NCI-H2081 (cell line): ENCODE data around the gene PRKCE.

Source experiments
- DNase-seq, 2 experiments: peaks; one replicate each; lab custom pipeline; 2025; lab: John Stamatoyannopoulos, UW

PRKCE gene

DNA sequence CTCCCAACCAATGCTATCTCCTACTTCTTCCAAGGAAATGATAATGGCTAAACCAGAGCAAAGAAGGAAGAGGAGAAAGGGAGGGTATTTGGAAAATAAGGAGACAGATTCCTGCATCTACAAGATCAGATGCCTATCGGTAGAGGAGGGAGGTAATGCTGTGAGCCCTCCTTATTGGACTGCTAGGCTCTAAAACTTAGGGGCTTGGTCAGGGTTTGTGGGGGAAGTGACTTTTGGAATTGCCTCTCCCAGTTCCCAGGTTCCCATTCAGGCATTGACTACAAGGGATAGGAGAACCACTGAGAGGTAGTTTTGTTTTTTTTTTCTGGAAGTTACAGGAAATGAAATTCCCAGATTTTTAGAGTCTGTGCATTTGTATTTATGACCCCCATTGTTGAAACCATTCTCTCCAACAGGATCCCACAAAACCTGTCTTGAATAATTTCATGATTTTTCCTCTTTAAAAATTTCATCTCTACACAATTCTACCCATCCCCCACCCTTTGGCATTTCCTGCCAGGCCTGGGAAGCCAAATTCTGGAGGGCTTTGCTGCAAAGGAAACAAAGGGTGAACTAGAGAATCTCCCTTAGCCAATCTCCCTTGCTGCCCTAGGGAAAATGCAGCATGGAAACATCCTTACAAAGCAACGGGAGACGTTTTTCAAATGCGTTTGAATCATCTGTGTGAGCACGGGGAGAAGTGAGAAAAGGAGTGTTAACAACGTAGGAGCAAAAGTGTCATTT is 363.6 kb downstream of the PRKCE start:
- DNase-seq: no peak

DNA sequence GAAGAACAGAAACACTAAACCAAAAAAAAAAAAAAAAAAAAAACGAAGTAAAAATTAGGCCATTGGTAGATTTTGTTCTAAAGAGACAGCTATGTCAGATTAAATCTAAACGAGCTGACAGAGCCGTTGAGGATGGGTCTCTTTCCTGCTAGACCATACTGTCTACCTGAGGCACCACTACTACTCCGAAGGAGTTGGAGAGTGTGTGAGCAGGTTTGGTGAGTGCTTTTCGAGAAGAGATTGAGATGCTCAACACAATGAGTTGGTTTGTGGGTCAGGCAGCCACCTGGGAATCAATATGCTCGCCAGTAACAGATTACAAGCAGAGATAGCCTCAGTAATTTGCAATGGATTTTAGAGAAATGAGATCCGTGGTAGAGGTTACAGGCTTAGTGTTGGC is 364.2 kb downstream of the PRKCE start:
- no peak for DNase-seq

DNA sequence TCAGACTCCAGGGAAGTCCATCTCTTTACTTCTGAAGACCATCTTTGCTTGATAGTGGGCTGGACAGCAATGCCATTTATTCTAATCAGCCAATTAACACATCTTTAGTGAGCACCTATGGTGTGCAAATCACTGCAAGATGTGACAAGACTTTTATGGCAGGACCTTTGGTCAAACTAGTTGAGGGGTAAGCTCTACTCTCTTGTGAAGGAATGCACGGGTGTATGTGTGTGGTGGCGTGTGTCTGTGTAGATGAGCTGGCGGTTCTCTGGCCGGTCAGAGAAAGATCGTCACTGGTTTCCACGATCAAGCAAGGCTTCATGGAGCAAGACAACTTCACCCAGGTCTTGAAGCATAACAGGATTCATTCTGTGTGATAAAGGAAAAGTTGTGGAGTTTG is 364.6 kb downstream of the PRKCE start:
- DNase-seq: no peak

DNA sequence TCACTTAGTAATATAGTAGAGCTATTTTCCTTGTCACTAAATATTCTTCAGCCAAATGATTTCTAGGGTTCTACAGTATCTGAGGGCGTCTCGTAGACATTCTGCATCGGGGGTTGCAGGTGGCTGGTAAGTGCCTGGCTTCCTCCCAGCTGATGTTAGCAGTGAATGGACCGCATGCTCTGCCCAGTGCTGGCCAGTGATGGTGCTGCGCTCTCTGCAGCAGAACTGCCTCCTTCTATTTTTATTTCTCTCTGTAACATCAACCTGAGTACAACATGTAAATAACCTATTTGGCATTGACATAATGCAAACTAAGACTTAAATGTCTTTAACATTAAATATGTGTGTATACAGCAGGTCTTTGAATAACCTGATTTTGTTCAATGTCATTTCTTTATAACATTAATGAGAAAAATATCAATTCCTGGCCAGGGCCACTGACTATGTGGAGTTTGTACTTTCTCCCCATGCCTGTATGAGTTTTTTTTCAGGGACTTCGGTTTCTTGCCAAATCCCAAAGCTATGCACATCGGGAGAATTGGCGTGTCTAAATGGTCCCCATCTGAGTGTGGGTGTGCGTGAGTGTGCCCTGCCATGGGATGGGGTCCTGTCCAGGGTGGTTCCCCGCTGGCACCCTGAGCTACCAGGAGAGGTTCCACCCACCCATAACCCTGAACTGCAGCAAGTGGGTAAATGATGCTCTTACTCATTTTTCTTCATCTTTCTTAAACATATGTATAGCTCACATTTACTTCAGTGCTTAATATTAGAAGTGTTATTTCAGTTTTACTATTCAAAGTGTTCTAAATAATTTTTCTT is 367.5 kb downstream of the PRKCE start:
- no peak for DNase-seq

DNA sequence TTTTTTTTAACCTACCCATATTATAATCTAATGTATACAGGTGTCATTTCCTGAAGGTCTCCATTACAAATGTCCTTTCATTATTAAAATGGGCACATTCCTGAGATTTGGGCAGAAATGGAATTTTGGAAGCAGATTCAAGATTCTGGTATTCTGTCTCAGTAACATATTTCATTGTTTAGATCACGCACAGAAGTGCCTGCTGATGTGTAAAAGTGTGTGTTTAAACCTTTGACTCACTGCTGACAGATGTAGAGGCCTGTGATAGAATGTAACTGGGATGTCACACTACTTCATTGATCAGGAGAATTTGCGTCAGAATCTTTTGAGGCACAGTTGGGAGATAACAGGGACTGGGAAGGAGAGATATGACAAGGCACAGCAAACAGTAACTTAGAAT is 368.9 kb downstream of the PRKCE start:
- DNase-seq: no peak

DNA sequence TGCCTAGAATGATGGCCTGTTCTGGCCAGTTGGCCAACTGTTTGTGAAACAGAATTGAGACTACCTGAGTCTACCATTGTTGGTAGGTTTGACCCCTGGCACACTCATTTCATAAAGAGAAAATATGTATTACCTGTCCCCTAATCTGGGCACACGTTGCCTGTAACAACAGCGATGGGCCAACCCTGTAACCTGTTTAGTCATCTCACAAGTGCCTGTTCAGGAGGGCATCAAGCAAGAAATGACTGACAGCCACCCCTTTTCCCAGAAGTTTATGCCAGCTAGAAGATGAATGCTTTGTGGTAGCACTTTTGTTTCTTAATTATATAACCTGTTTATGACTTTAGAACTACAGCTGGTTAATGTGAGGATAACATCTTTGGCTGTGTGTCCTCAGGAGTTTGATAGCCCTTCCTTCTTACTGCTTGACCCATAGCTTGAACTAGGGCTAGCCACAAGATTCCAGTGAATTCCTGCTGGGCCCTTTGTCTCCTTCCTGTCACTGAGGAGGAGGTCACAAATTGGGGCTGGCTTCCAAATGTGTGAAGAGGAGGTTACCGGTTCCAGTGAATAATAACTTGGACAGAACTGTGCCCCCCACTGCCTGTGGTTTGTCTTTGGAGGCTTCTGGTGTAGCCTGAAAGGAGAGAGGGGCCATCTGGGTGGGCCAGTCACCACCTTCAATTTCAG is 371.8 kb downstream of the PRKCE start:
- DNase-seq: no peak

DNA sequence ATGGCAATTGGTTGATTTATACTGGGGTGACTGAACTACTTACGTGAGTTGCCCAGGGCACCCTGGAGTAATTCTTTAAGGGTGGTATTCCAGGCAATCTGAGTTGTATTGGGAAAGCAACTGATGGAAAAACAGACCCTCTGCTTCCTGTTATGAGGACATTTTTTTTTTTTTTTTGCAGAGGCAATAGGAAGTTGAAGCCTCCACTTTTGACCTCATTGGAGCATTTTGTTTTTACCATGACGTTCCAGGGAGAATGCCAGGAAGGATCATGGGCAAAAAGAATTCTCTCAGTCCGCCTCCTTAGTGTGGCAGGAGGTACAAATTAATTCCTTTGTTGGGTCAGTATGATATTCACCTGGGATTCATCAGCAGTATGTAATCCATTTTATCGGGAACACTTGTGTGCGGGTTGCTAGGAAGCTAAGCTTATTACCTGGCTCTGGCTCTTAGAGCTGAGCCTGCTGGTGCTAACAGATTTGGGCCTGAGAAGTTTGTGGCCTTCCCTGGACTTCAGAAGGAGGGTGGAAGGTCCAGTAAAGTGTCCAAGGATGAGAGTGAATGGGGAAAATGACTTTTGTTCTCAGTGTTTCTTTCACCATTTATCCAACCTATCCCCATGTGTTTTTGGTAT is 372.8 kb downstream of the PRKCE start:
- no peak for DNase-seq

DNA sequence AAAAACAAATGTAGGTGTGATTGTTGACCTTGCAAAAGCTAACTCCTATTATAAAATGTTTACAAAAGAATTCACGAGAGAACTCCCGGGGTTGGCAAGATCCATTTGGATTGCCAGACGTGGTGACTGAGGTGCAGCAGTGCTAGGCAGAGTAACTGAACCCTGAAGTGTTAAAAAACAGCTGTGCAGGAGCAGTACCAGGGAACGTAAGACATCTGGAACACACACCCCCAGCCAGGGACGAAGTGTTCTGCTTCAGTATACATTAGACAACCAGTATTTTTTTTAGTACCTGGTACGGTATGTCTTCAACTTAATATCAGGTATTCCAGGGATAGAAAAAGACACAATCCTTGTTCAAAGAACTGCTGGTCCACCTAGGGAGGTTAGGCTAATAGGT is 373.6 kb downstream of the PRKCE start:
- DNase-seq: no peak

DNA sequence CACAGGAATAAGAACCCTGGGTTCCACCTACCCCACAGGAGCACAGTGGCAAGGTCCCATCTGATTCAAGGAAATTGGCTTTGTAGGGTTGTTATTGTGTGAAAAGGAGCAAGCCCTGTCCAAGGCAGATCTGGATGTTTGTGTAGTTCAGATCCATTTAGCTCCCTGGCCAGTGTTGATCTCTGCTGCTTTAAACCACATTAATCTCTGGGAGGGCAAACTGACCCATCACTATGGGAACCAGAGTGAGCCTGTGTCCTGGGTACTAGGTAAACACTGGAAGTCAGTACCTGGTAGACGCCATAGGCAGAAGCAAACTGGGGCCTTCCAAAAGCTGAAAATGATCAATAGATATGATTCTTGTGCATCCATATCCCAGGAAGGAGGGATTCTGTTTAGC is 374.2 kb downstream of the PRKCE start:
- no peak for DNase-seq

DNA sequence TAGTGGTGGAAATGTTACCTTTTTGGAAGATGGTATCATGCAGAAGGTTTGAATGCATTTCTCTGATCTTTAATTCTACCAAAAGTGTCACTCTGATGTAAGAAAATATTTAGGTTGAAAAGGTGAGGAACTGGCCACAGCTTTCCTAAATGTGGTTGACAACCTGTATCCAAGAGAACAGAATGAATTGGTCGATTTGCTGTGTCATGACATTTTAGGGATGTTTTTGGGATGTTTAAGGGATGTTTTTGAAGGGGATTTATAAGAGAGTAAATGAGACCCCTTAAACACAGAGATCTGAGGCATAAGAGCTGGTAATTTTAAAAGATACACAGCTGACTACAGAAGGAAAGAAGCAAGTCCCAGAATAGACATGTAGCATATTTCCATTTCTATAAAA is 375.0 kb downstream of the PRKCE start:
- DNase-seq: no peak

DNA sequence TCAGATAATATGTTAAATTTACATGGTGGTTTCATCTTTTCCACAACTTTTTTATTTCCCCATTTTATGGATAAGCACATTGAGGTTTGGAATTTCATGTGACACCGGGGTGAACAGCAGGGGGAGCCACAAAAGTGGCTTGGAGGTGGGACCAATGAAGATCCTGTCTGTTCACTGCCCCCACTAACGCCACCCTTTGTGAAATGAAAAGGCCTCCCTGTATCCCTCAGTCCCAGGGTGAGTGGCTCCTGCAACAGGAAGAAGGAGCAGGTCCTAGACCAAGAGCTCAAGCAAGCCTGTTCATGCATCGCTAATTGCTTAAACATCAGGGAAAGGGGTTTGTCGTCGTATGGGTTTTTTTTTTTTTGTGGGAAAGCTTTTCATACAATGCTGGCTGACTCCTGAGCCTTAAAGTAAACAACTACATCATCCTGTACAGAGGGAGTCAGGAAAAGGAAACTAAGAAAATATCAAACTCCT is 377.9 kb downstream of the PRKCE start:
- DNase-seq: no peak

DNA sequence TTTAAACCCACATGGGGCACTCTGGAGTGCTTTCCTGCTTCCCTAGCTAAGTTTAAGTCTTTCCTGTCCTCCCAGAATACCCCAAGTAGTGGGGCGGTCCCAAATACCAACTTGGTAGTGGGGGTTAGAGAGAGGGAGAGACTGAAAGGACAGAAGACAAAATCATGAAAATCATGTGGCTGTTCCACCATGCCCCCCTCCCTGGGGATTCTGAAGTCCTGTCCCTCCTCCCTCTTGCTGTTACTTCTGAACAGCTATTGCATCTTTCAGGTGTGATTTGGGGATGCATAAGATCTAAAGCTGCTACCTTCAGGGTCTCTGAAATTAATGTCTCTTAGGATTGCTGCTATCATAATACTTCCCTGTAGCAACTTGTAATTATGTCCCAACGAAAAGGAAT is 378.9 kb downstream of the PRKCE start:
- no peak for DNase-seq

DNA sequence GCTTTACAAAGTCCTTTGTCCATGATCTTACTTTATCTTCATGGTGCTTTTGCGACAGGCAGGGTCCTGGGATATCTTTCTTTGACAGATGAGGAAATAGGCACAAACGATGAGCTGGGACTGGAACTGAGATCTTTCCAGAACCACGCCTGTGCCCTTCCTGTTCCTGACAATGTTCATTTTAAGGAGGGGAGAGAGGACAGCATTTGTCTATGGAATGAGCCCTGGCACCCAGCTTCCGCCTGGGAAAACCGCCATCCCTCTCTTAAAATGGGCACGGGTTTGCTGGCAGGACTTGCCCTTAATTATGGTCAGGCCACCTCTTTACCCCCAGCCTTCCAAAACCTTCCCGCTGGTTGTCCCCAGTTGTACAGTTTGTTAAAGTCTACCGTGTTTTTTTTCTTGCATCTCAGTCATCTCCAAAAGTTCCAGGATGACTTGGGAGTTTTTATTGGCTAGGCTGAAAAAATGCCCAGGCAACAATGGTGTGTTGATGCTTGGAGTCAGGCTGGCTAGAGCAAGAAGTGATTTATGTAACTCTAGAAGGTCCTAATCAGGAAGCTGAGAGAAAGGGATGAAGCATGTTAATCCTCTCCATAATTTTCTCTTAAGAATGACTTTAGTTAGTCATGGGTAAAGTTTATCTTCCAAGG is 380.8 kb downstream of the PRKCE start:
- no peak for DNase-seq

DNA sequence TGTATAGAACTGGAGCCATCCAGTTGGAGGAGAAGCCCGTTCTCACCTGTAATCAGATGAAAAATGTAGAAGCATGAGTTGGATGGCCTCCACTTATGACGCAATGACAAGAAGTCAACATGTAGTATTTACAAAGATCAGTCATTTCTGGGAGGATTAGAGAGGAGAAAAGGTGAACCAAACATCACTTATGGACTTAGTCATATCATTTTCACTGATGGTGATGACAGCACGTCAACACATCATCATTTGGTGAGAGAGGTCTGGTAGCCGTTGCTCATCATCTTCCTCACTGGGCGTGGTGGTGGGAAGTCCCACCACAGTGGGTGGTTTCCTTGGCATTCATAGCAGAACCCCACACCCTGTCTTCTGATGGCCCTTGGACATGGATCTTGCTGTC is 381.5 kb downstream of the PRKCE start:
- DNase-seq: no peak

DNA sequence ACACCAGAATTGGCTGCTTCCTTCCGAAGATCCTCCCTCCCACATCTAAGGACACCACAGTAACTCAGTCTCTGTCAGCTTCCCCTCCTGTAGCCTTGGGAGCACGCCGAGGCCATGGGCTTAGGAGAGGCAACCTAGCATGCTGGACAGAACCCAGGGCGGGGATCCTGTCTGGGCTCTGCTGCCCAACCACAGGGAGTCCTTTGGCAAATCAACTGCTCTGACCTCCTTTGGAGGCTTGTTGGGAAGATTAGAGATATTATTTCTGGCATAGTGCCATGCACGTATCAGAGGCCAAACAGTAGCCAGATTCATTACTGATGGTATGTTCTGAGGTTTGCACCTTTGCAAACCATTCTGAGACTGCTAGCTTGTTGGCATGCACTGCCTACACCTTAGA is 383.1 kb downstream of the PRKCE start:
- no peak for DNase-seq

DNA sequence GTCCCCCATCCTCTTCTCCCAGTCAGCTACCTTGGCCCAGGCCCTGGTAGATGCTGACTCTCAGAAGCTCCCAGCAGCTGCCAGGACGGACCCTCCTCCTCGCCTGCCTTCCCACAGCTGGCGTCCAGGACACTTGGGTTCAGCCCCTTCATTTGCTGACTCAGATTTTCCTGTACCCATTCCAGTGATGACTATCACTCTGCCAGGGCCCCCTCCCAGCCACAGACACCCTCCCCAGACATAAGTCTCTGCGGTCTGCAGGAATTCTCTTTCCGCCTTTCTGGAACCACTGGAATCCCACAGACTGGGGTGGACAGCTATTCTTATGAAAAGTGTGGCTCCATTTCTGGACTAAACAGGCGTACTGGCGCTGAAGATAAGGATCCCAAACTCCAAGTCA is 385.5 kb downstream of the PRKCE start:
- no peak for DNase-seq

DNA sequence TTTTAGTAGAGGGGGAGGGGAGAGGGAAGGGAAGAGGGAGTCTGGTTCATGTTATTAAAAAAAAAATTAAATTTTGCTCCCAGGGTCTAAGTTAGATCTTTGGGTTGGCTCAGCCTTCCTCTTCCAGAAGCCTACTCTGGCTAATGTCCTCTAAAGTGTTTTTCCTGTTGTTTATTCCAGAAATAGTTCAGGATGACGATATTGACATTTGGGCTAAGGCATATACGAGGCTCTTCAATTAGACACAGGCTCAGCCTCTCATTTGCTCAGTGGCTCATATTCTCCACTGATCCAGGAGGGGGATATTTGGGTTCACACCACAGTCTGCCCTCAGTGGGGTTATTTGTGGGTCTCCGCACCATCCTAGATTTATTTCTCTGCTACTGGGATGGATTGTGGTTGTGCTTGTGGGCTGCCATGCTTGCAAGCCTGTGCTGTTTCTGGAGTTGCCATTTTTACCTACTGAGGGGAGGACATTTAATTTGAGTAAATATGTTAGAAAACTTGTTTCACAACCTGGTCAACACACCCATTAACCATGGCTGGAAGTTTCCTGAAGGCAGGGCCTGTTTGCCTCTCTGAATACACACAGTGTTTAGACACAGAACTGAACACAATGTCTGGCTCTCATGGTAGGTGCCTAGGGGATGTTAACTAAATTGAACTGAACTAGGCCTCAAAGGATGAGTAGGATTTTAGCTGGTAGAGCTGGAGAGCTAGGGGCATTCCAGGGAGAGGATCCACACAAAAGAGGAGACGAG is 388.2 kb downstream of the PRKCE start:
- DNase-seq: no peak

DNA sequence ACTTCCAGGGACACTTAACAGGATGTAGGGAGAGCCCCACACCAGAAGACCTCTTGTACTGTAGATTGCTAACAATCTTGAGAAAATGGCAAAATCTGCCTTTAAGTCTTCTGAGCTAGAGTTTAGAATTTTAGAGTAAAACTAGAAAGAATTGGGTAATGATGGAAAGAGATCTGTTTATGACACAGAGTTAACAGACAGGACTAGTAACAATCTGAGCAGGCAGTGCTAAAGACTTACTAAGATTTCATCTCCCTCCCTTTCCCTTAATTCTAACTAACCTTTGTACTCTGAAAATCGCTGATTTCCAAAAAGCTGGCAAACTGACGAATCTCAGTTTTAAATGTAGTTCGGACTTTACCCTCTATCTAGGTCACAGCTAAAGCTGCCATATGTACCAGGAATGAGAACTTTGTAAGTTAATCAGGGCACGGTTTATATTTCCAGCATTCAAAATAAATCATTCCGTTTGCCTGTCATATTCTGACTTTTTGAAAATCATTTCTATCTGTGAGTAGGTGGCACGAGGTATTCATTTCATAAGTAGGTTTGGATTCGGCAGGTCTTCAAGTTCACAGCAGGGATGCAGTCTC is 389.2 kb downstream of the PRKCE start:
- no peak for DNase-seq

DNA sequence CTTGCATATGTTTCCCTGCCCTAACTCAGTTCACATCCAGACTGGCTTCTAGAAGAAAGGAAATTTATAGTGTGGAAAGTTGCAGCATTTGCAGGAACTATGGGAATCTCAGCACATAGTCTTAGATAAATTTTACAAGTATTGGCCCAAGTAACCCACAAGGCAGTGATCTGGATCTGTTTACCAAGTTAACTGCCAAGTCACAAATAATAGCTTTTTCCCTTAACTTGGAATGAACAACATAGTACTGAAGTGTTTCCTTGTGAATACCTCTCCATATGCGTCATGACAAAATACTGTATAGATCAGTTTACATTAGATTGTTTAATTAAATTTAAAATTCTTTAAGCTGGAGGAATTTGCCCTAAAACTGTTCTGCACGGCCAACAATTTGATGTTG is 390.0 kb downstream of the PRKCE start:
- DNase-seq: no peak

DNA sequence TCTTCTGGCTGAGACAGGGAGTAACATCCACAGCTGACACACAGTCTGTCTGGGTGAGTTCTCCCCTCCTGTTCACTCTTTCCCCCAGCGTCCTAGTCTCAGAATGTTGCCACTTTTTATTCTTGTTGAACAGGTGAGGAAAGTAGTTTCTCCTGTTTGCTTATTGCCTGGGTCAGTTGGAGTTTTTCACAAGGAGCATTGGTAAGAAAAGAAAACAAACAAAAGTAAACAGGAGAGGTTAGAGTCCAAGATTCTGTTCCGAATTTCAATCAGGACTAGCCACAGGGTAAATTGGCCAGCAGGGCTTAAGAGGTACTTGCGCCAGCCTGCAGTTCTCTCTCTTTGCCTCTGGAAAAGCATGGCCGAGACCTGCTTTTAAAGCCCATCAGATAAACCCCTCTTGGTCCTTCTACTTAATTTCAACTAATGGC is 390.7 kb downstream of the PRKCE start:
- no peak for DNase-seq

DNA sequence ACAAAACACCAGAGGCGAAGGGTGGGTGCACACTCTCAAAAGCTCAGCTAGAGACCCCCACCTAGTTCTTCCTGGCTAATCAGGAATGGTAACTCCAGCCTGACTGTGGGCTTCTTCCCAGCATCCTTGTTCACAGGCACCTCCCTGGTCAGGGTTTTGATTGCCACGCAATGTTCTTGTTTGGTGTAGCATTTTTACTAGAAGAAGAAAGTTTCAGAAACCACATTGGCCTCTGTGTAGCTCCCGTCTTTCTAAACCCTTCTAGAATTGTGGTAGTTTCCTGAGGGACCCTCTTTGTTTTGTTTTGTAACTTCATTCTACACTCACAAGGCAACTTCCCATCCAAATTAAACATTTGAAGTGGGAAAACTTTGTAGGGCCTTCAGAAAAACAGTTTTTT is 391.2 kb downstream of the PRKCE start:
- DNase-seq: no peak
